NT2/D1 (cell line): Measurements from ENCODE around the gene ST6GALNAC4.

ENCODE experiments used
- DNase-seq: peaks from one replicate; pipeline ENCODE4 v3.0.0-alpha.2; 2011; ENCODE audit warnings: low read depth, low spot score
- H3K27me3 ChIP-seq: 2 replicates; pipeline ENCODE4 v1.6.0; 2011; ENCODE audit warnings: mild to moderate bottlenecking; ENCODE audit not compliant: insufficient read length, insufficient read depth
- H3K36me3 ChIP-seq: 2 replicates; pipeline ENCODE4 v1.6.1; 2011; ENCODE audit warnings: mild to moderate bottlenecking, low read length, mixed read lengths; ENCODE audit not compliant: insufficient read depth, insufficient read length
- H3K4me1 ChIP-seq: 2 replicates; pipeline ENCODE4 v1.5.1; 2011; ENCODE audit not compliant: insufficient read depth, insufficient read length
- H3K4me3 ChIP-seq: 2 replicates; pipeline ENCODE4 v1.5.1; 2011; ENCODE audit warnings: low read depth; ENCODE audit not compliant: insufficient read length
- H3K9ac ChIP-seq: 2 replicates; pipeline ENCODE4 v1.6.0; 2011; ENCODE audit warnings: low read depth; ENCODE audit not compliant: insufficient read length
- H3K9me3 ChIP-seq: 2 replicates; pipeline ENCODE4 v1.5.1; 2011; ENCODE audit warnings: mild to moderate bottlenecking, low read length; ENCODE audit not compliant: insufficient read depth
- SUZ12 ChIP-seq: IDR thresholded peaks from 2 replicates; pipeline ENCODE4 v1.6.1; 2011; ENCODE audit not compliant: insufficient read length, insufficient read depth; ENCODE audit errors: extremely low read depth
- YY1 ChIP-seq: IDR thresholded peaks from 2 replicates; pipeline ENCODE4 v1.6.1; 2011; ENCODE audit not compliant: insufficient read length, insufficient read depth
- ZNF274 ChIP-seq: IDR thresholded peaks from 2 replicates; pipeline ENCODE4 v1.6.1; 2011; ENCODE audit warnings: mild to moderate bottlenecking, low read depth, low read length

The ST6GALNAC4 gene

GRCh38 chr9:127960410-127961154 is 43.7 kb upstream of the ST6GALNAC4 start:
- Histone ChIP-seq H3K9me3 (no peaks in the 10 kb centered on the region), H3K36me3 (peaks cover 34% of the 10 kb centered on the region), H3K9ac (peak overlapping the region; percentile 24), H3K4me3 (no peak overlapping the region), H3K4me1 (peaks cover 31% of the 10 kb centered on the region), H3K27me3 (no peaks in the 10 kb centered on the region)
- DNase-seq: no peak
- no peak for TF ChIP-seq ZNF274
- no peak for TF ChIP-seq SUZ12
- no peak for TF ChIP-seq YY1

GRCh38 chr9:127959841-127960409 is 43.1 kb upstream of the ST6GALNAC4 start:
- H3K9ac ChIP-seq: no peak overlapping the region
- H3K4me3 ChIP-seq: no peak overlapping the region
- DNase-seq: no peak
- no peak for TF ChIP-seq YY1
- no peak for TF ChIP-seq SUZ12
- TF ChIP-seq ZNF274: no peak
- no peaks in the 10 kb centered on the region for H3K27me3 ChIP-seq
- H3K4me1 ChIP-seq: peaks cover 33% of the 10 kb centered on the region
- no peaks in the 10 kb centered on the region for H3K9me3 ChIP-seq
- H3K36me3 ChIP-seq: peaks cover 34% of the 10 kb centered on the region

- TF ChIP-seq SUZ12: no peak
- TF ChIP-seq YY1: no peak
- no peak for TF ChIP-seq ZNF274
- H3K9ac ChIP-seq: no peak overlapping the region
- H3K36me3 ChIP-seq: peaks cover 39% of the 10 kb centered on the region
- H3K9me3 ChIP-seq: no peaks in the 10 kb centered on the region
- H3K4me3 ChIP-seq: no peak overlapping the region
- no peak for DNase-seq
- no peaks in the 10 kb centered on the region for H3K27me3 ChIP-seq
- H3K4me1 ChIP-seq: peaks cover 38% of the 10 kb centered on the region
Measured at GRCh38 chr9:127959398-127959797, 42.6 kb upstream of the ST6GALNAC4 start.

- Histone ChIP-seq H3K4me3 (no peak overlapping the region), H3K36me3 (peaks cover 38% of the 10 kb centered on the region), H3K27me3 (no peaks in the 10 kb centered on the region), H3K4me1 (peaks cover 39% of the 10 kb centered on the region), H3K9ac (no peak overlapping the region), H3K9me3 (no peaks in the 10 kb centered on the region)
- no peak for DNase-seq
- TF ChIP-seq YY1 (no peak), SUZ12 (no peak), ZNF274 (no peak)
Measured at GRCh38 chr9:127958728-127959127, 41.9 kb upstream of the ST6GALNAC4 start.

- H3K9me3 ChIP-seq: no peaks in the 10 kb centered on the region
- TF ChIP-seq ZNF274: no peak
- TF ChIP-seq YY1: no peak
- no peak for TF ChIP-seq SUZ12
- DNase-seq: no peak
- no peak overlapping the region for H3K4me3 ChIP-seq
- H3K27me3 ChIP-seq: no peaks in the 10 kb centered on the region
- peaks cover 28% of the 10 kb centered on the region for H3K36me3 ChIP-seq
- peaks cover 34% of the 10 kb centered on the region for H3K4me1 ChIP-seq
- peak overlapping the region; percentile 15 for H3K9ac ChIP-seq
Measured at GRCh38 chr9:127955294-127956015, 38.6 kb upstream of the ST6GALNAC4 start.

- Histone ChIP-seq H3K27me3 (no peaks in the 10 kb centered on the region), H3K36me3 (peaks cover 31% of the 10 kb centered on the region), H3K9me3 (no peaks in the 10 kb centered on the region), H3K4me3 (no peak overlapping the region), H3K9ac (no peak overlapping the region), H3K4me1 (peaks cover 31% of the 10 kb centered on the region)
- TF ChIP-seq ZNF274 (no peak), YY1 (no peak), SUZ12 (no peak)
- DNase-seq: no peak
Measured at GRCh38 chr9:127954831-127955293, 38.0 kb upstream of the ST6GALNAC4 start.
